Testis (tissue), 3 donors: ENCODE measurements around the gene NCOA6. TPM values are rescaled to one million over a fixed set of nuclear protein-coding genes. Genes with fewer than 3 reads are reported as not detected.
"Not testable (repeated sequence)": the region's sequence is repeated elsewhere in the genome, so short reads cannot be mapped to it uniquely, and the experiment has no call there.

Source experiments
- DNase-seq: peaks from one replicate; pipeline ENCODE4 v3.0.0-alpha.2; 2019
- H3K27ac ChIP-seq, 2 donors: fragments of 200-600 bp; sonication (generic); one replicate each; pipeline ENCODE4 v1.5.1; 2019
- H3K27me3 ChIP-seq: fragments of 200-600 bp; sonication (generic); one replicate; pipeline ENCODE4 v1.5.1; 2019
- H3K36me3 ChIP-seq: fragments of 200-600 bp; sonication (generic); one replicate; pipeline ENCODE4 v1.5.1; 2017; ENCODE audit warnings: low read depth; ENCODE audit errors: missing control alignments
- H3K4me1 ChIP-seq: fragments of 200-600 bp; sonication (generic); one replicate; pipeline ENCODE4 v1.5.1; 2019
- H3K4me3 ChIP-seq, 2 donors: fragments of 200-600 bp; sonication (generic); one replicate each; pipeline ENCODE4 v1.5.1; 2017 to 2019
- H3K9me3 ChIP-seq: fragments of 200-600 bp; sonication (generic); one replicate; pipeline ENCODE4 v1.5.1; 2017
- POLR2A ChIP-seq: fragments of 450-650 bp; IDR thresholded peaks from one replicate; pipeline ENCODE4 v1.6.1; 2017; ENCODE audit warnings: antibody characterized with exemption, mild to moderate bottlenecking, moderate library complexity
- WGBS, 2 donors: methylation state at CpG; one replicate each; pipeline ENCODE4 v1.1.5; 2018; 5-methylcytosine and 5-hydroxymethylcytosine counted together
- intact Hi-C: fragments of 100-400 bp; cut with DNase I; formaldehyde crosslinking; loops from one replicate; pipeline ENCODE4 v1.15.1; 2023; ENCODE audit warnings: low total_unique reads
- polyA plus RNA-seq: library from polyadenylated mRNA; stranded (reverse); fragments of 350-450 nt; fragmentation: Illumina TruSeq; extraction: RNeasy Lipid Tissue Mini Kit (QIAGEN cat#74804); gene quantifications from one replicate; pipeline ENCODE4 v1.2.3, GENCODE V29; 2014; ENCODE audit warnings: low read depth, low replicate concordance; ENCODE audit not compliant: insufficient read depth
- total RNA-seq, 2 donors: library from RNA; depleted of rRNA; stranded (reverse); fragments of >200 nt; gene quantifications; one replicate each; pipeline ENCODE4 v1.2.3, GENCODE V29; 2016
- TF ChIP-seq, protein P1 (sequence below), 3 experiments: fragments of 450-650 bp in 2 of 3; fragments of 200-600 bp in 1 of 3; sonication (generic) in 1 of 3; IDR thresholded peaks; one replicate each; pipeline ENCODE4 v1.5.1; 2016 to 2019; ENCODE audit warnings: antibody characterized with exemption in 3 of 3, mild to moderate bottlenecking in 2 of 3, moderate library complexity in 1 of 3

NCOA6 gene
- total and polyA plus RNA-seq, 3 donors from 2014 or later: 45.2 to 54.4 (median 48.1) TPM

DNA sequence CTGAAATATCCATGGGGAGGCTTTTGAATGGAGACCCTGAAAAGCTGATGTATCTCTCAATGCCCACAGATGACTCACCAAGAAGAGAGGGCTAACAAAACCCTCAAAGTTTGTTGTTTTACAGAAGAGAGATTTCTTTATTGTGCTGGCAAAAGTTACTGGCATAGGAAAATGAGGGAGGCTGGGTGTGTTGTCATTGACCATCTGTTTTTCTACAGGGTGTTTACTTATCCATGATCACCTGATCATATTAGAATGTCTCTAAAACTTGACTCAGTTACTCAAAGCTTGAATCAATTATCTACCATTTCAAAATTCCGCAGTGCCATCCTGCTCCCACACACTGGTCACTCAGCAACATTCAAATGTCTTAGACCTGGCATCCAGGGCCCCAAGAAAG lies 9.8 kb downstream of the NCOA6 start:
- Histone ChIP-seq H3K27ac (no peak overlapping the region), H3K4me3 (no peak overlapping the region), H3K27me3 (no peaks in the 10 kb centered on the region), H3K9me3 (no peaks in the 10 kb centered on the region), H3K36me3 (no peaks in the 10 kb centered on the region), H3K4me1 (peaks cover 11% of the 10 kb centered on the region)
- WGBS, 2 donors: 80 to 92% methylated on average over 1 of the region's 1 CpG
- TF ChIP-seq, protein P1, sequence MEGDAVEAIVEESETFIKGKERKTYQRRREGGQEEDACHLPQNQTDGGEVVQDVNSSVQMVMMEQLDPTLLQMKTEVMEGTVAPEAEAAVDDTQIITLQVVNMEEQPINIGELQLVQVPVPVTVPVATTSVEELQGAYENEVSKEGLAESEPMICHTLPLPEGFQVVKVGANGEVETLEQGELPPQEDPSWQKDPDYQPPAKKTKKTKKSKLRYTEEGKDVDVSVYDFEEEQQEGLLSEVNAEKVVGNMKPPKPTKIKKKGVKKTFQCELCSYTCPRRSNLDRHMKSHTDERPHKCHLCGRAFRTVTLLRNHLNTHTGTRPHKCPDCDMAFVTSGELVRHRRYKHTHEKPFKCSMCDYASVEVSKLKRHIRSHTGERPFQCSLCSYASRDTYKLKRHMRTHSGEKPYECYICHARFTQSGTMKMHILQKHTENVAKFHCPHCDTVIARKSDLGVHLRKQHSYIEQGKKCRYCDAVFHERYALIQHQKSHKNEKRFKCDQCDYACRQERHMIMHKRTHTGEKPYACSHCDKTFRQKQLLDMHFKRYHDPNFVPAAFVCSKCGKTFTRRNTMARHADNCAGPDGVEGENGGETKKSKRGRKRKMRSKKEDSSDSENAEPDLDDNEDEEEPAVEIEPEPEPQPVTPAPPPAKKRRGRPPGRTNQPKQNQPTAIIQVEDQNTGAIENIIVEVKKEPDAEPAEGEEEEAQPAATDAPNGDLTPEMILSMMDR (IDR thresholded peaks at IDR 0.05): no peak
- TF ChIP-seq POLR2A: no peak
- intact Hi-C loops: no loop called here
- DNase-seq: no peak

DNA sequence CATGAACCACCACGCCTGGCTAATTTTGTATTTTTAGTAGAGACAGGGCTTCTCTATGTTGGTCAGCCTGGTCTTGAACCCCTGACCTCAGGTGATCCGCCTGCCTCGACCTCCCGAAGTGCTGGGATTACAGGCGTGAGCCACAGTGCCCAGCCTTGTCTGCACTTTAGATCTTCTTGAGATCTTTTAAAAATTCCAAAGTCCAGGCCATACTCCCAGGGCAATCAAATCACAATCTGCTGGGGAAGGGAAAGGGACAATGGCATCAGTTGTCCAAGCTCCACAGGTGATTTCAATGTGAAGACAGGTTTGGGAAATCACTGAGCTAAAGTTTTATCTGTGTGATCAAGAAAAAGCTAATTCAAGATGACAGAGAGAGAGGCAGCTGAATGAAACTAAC lies 16.9 kb downstream of the NCOA6 start:
- Histone ChIP-seq H3K36me3 (no peaks in the 10 kb centered on the region), H3K27ac (no peak overlapping the region), H3K4me3 (no peak overlapping the region), H3K27me3 (no peaks in the 10 kb centered on the region), H3K9me3 (no peaks in the 10 kb centered on the region), H3K4me1 (no peaks in the 10 kb centered on the region)
- TF ChIP-seq POLR2A: no peak
- TF ChIP-seq, protein P1 (IDR thresholded peaks at IDR 0.05): no peak
- intact Hi-C loops: no loop called here
- DNase-seq: no peak
- 93 to 97% methylated on average over 2 to 5 of the region's 5 CpGs for WGBS, 2 donors

DNA sequence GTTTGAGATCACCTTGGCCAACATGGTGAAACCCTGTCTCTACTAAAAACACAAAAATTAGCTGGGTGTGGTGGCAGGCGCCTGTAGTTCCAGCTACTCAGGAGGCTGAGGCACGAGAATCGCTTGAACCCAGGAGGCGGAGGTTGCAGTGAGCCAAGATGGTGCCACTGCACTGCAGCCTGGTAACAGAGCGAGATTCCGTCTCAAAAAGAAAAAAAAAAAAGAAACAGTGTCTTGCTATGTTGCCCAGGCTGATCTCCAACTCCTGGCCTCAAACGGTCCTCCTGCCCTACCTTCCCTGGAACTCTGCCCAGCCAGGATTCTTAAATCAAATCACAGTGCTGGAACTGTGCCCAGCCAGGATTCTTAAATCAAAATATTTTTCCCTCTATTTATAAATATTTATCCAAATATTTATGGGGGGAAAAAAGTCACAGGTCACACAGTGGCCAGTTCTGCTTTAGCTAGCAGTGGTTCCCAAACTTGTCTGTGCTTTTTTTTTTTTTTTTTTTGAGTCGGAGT lies 17.4 kb downstream of the NCOA6 start:
- H3K4me3 ChIP-seq, H3K4me1 ChIP-seq, H3K9me3 ChIP-seq, intact Hi-C loops, DNase-seq, H3K27ac ChIP-seq, H3K27me3 ChIP-seq, H3K36me3 ChIP-seq: not testable (repeated sequence)
- WGBS, 2 donors: 80 to 88% methylated on average over 8 of the region's 8 CpGs

DNA sequence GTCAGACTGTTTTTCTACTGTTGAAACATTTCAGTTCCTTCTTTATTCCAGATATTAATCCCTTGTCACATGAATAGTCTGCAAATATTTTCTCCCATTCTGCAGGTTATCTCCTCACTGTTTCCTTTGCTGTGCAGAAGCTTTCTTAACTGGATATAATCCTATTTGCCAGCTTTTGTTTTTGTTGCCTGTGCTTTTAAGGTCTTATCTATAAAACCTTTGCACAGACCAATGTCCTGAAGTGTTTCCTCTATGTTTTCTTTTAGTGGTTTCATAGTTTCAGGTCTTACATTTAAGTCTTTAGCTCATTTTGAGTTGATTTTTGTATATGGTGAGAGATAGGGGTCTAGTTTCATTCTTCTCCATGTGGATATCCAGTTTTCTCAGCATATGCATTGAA lies 19.2 kb downstream of the NCOA6 start:
- TF ChIP-seq, protein P1 (IDR thresholded peaks at IDR 0.05): no peak
- no peak for TF ChIP-seq POLR2A
- no peak for DNase-seq

DNA sequence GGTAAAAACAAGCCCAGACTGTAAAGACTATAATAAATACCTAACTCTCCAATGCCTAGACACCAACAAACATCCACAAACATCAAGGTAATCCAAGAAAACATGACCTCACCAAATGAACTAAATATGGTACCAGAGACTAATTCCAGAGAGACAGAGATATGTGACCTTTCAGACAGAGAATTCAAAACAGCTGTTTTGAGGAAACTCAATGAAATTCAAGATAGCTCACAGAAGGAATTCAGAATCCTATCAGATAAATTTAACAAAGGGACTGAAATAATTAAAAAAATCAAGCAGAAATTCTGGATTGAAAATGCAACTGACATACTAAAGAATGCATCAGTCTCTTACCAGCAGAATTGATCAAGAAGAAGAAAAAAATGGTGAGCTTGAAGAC lies 26.6 kb downstream of the NCOA6 start:
- DNase-seq: no peak
- TF ChIP-seq POLR2A: no peak
- TF ChIP-seq, protein P1 (IDR thresholded peaks at IDR 0.05): no peak
- intact Hi-C loops: no loop called here

More for the DNA sequence above, 19.2 kb downstream of the NCOA6 start:
- Histone ChIP-seq H3K4me3 (no peak overlapping the region), H3K4me1 (no peaks in the 10 kb centered on the region), H3K9me3 (no peaks in the 10 kb centered on the region), H3K27ac (no peak overlapping the region), H3K27me3 (no peaks in the 10 kb centered on the region), H3K36me3 (no peaks in the 10 kb centered on the region)
- intact Hi-C loops: no loop called here

More for the DNA sequence above, 26.6 kb downstream of the NCOA6 start:
- H3K27ac ChIP-seq: no peak overlapping the region
- H3K4me3 ChIP-seq: no peak overlapping the region
- H3K27me3 ChIP-seq: no peaks in the 10 kb centered on the region
- H3K4me1 ChIP-seq: no peaks in the 10 kb centered on the region
- no peaks in the 10 kb centered on the region for H3K36me3 ChIP-seq
- no peaks in the 10 kb centered on the region for H3K9me3 ChIP-seq
